ENCODE results near the gene ZSCAN5A.

- TF ChIP-seq POLR2A (conservative IDR thresholded peaks at IDR 0.05): no peak
- no peak for TF ChIP-seq FOXM1 (IDR thresholded peaks at IDR 0.05; ENCODE audit: low read depth)
- TF ChIP-seq FOXM1 (CRISPR knock-in tag; IDR thresholded peaks at IDR 0.05; ENCODE audit: low read depth): no peak
- no peak for TF ChIP-seq EP300 (IDR thresholded peaks at IDR 0.05; ENCODE audit: low read length)
- TF ChIP-seq MEIS2 (IDR thresholded peaks at IDR 0.05; ENCODE audit: partially characterized antibody): no peak
- TF ChIP-seq CTCF (IDR thresholded peaks at IDR 0.05 in 2 of 3, conservative IDR thresholded peaks at IDR 0.05 in 1 of 3; ENCODE audit: insufficient read depth in 2 of 3, low read depth in 1 of 3, low read length in 3 of 3): no peak
These were observed 56.4 kb downstream of the ZSCAN5A start for GRCh38 chr19:56258272-56258671.

Measured in K562 (cell line).